ENCODE results near the gene IFTAP.
"Not testable (repeated sequence)": the region's sequence is repeated elsewhere in the genome, so short reads cannot be mapped to it uniquely, and the experiment has no call there.

The IFTAP gene

DNA sequence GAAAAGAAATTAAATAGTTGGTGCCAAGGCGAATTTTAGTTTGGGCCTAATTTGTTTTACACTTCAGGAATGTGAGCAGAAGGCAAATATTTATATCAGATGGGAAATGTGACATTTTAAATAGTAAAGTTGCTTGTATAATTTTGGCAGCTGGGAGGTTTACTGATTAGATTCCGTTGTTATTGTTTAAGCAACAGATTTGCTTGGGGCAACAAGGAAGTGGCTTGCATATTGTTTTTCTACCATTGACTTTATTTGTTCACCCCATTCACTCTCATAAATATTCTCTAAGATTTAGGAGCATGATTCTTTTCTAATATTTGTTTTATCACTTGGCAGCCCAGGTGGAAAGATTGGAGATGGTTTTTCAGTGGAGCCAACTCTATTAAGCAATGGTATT is 44.3 kb downstream of the IFTAP start:
- no peak for DNase-seq (ENCODE audit: low spot score)

DNA sequence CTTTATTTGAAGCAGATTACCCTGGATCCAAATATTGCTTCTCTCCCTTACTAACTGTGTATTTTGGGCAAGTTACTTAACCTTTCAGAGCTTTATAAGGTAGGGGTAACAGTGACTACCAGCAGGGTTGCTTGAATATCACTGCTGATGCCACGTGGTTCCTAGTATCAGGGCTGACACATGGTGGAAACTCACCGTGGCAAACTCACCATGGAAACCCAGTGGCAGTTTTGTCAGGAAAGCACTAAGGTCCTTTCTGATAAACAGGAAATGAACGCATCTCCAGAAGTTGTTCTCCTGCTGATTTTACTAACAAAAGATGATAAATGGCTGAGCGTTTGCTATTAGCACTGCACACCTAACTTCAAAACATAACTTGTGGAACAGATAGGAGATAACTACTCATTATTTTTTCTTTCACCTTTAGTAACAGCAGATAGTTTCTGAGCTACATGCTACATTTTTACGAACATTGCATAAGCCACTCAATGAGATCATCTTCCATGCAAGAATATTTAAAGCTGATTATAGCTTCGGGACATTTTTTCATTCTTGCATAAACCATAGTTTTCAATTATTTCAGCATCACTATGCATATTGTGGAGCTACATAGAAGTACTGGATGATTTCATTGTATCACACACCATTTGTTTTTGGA is 63.4 kb downstream of the IFTAP start:
- no peak for DNase-seq (ENCODE audit: low spot score)

DNA sequence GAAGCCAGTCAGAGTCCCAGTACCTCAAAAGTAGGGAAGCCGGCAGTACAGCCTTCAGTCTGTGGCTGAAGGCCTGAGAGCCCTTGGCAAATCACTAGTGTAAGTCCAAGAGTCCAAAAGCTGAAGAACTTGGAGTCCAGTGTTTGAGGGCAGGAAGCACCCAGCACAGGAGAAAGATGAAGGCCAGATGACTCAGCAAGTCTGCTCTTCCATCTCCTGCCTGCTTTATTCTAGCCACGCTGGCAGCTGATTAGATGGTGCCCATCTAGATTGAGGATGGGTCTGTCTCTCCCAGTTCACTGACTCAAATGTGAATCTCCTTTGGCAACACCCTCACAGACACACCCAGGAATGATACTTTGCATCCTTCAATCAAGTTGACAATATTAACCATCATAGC is 67.1 kb downstream of the IFTAP start:
- DNase-seq (ENCODE audit: low spot score) = not testable (repeated sequence)

DNA sequence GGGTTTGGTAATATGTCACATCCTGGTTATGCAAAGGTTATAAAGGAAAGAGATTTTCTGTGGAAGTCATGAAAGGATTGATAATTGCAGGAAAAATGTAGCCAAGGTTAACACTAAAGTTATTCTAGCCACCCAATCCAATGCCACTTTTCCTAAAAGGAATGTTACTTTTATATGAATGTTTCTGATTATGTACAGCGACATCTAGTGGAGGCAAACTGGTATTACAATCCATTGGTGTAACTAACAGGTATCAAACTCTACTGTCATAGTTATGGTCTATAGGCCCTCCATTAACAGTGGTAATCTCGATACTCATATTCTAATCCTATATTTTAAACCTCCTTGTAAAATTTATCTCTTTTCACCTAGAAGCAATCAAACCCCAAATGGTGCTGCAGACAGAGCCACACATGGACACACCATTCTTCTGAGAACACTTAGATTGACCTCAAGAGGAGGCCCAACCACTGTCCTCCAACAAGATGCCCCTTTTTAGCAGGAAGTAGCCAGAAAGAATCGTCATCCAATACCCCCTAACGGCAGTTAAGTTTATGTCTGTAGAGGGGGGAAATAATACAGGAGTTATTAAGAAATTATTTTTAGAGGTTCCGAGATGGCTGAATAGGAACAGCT is 78.6 kb downstream of the IFTAP start:
- DNase-seq (ENCODE audit: low spot score) = peak; percentile 35

DNA sequence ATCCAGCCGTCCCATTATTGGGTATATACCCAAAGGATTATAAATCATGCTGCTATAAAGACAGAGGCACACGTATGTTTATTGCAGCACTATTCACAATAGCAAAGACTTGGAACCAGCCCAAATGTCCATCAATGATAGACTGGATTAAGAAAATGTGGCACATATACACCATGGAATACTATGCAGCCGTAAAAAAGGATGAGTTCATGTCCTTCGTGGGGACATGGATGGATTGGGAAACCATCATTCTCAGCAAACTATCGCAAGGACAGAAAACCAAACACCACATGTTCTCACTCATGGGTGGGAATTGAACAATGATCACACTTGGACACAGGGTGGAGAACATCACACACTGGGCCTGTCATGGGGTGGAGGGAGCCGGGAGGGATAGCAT is 85.2 kb downstream of the IFTAP start:
- not testable (repeated sequence) for DNase-seq (ENCODE audit: low spot score)

DNA sequence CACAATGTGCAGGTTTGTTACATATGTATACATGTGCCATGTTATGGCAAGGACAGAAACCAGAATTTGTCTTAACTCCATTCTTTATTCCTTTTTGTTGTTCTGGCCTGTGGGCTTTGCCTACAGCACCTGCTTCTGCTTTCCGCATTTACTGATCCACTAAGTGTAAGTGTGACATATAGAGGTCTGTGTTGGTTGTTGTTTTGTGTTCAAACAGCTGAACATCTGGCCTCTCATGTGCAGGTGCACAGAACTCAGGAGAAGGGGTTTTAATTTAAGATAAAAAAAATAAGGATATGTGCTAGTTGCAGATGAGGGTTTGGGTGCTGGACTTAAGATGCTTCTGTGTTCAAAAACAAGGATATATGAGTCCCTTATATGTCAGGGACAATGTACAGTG is 89.5 kb downstream of the IFTAP start:
- DNase-seq (ENCODE audit: low spot score) = no peak

DNA sequence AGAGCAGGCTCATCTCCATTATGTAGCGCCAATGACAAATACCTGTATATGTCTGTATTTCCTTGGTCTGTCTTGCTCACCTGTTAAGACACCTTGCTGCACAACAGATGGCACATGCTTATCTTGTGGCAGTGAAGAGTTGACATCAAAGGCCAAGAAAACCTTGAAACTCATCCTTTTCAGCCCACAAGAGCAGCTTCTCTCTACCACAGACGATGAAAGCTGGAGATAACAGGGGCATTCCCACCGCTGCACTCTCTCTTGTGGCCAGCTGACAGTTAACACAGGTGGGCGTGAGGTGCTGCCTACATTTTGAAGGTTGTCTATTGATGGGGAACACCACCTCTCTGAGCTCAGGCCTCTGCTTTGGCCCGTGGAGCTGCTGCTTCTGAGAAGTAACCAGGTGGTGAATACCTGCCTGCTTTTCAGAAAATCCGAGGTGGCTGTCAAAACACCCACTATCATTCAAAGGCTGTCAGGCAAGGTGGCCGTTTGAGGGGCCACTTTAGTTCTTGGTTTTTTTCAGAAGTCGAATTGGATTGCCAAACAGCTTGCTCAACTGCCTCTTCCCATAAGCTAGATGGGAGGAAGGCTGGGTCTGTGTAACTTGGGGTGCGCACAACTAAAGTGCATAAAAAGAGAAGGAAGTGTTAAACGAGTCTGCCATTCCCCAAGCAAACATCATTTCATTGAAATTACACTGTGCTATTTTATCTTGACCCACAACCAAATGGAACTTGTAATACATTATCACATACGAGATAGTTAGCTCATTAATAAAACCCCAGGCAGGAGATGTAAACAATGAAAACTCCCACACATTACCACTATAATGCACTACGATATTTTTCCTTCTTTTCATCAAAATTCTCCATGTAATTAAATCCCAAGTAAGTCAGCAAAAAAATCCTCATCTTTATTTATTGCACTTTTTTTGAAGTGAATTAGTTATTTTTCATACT is 90.8 kb downstream of the IFTAP start:
- peak; percentile 44 for DNase-seq (ENCODE audit: low spot score)

DNA sequence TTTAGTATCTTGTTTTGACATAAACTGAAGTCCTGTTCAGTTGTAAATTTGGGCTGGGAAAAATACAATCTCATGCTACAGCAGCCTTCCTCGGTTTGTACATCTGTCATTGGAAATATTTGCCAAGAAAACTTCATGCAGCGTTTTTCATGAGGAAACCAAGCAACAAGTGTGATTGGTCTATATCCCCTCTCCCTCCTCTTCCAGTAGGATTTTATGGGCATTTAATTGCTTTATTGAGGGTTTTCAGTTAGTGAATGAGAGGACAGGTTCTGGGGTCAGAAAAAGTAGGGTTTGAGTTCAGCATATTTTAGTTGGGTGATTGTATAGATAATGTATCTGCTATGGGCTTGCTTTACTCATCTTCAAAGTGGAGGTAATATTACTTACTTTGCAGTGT is 93.8 kb downstream of the IFTAP start:
- DNase-seq (ENCODE audit: low spot score) = no peak

DNA sequence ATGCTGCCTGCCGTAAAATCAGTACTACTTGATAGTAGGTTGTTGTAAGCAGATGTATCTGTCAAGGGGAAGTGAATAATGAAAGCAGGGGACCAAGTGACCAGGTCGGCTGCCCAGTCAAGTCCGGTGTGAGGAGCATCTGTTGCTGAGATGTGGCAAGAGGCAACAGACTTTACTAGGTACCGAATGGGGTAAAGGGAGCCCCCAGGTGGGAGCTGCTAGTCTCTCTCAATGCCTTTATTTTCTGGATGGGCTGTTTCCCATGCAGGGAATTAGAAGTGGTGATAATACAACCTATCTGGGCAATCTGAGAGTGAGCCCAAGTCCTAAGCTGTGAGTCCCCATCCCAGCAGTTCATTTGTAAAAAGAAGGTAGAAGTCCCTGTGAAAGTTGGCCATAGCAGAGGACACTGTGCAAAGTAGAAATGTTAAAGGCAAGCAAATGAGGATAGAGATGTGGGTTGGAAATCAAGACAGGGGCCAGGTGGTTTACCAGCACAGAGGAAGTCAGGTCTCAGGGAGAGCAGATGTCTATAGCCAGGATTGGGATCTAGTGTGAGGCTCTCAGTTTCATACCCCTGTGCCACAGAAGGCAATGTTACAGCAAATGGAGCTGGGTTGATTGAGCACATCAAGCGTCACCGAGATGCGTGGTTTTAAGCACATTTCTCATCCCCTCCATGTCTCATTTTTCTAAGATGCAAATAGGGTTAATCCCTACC is 94.4 kb downstream of the IFTAP start:
- no peak for DNase-seq (ENCODE audit: low spot score)

DNA sequence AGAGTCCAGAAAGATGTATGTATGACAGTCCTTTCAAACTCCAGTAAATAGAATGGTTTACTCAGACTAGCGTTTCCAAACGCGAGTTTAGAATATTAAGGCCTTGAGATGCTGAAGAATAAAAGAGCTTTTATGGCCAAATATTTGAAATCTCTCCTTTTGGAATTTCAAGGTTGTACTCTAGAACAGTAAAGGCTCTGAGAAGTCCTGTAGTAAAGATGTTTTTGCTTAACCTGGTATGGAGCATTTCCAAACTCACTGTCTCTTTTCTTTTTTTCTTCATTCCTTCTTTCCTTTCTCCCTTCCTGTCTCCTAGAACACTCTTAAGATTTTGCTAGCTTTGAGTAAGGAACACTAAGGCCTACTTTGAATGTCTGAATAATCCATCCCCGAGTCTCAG is 95.1 kb downstream of the IFTAP start:
- DNase-seq (ENCODE audit: low spot score) = no peak

DNA sequence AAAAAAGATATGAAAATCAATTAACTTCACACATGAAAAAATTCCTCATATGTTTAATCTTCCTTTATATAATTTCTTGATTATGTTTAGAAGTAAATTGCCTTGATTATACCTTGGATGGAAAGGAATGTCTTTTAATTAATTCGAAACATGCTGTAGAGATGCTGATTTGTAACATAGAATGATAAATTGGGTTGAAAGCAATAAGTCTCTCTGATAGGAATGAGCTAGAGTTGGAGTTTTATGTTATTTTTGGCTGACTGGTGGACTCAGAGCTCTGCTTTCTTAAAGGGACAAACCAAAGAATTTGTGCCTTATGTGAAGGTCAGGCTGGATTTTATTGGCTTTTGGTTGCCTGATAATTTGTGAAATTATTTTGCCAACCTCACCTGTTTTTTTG is 98.4 kb downstream of the IFTAP start:
- DNase-seq (ENCODE audit: low spot score) = no peak

DNA sequence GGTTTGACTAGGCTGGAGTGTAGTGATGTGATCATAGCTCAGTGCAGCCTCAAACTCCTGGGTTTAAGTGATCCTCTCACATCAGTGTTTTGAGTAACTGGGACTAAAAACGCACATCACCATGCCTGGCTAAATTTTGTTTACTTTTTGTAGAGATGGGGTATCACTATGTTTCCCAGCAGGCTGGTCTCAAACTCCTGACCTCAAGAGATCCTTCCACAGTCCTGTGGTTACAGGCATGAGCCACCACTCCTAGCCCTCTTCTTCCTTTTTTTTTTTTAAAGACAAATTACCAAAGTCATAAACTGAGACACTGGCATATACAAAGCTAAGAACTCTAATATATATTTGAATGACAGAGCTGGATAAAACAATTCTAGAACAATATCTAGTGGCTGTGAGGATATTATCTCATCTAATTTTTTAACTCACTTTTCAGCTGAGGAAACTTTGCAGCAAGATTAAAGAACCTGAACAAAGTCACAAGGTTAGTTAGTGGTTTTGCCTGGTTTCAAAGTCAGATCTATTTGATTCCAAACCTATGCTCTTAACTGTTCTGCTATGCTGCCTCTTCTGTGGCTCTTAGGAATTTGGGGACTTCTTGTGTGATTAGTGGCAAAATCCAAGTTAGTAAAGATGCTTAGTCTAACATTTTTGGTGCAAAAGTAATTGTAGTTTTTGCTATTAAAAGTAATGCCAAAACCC is 99.0 kb downstream of the IFTAP start:
- no peak for DNase-seq (ENCODE audit: low spot score)

DNA sequence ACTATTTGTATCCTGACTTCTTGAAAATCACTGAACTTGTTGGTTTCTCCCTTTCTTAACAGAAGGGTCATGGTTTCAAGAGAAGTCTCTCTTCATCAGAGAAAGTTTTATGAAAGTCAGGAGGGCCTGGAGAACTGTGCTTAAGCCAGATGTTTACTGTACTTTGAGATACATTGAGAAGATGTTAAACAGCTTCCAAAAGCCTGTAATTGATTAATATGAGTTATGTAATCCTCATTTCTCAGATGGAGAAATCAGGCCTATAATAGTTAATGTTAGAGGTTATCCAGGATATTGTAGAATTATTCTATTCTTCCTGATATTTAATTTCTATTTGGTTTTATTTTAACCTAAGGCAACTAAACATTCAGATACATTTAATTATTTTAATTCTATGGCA is 100.8 kb downstream of the IFTAP start:
- no peak for DNase-seq (ENCODE audit: low spot score)

DNA sequence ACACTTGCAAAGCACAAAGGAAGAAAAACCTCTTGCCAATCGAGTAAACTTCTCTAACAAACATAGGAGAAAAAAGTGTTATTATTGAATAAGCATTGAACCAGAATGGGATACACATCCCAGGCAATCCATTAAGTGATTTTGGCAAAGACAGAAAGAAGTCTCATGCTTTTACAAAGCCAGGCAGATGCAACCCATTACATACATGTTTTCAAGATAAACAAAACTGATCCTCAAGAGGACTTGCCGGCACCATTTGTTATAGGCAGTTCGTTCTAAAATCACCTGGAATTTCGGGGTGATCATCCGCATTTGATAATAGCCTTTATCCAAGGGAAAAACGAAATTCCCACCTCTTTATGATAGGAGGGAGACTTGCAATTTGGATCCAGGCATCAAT is 101.3 kb downstream of the IFTAP start:
- no peak for DNase-seq (ENCODE audit: low spot score)

DNA sequence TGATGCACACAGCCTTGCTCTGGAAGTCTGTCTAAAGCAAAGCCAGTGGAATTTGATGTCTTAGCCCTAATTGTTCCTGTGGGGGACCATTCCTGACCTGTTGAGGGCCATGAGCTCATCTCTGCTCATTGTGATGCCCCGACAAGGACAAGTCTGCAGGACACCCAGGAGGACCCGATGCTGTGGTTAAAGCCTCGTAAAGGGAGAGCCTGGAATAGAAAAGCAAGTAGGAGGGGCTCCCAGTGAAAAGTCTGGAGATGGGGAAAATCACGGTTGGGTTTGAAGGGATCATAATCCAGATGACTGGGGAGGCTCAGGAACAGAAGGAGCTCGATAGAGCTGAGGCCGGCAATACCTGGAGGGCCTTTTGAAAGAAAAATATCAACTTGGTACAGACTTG is 102.2 kb downstream of the IFTAP start:
- no peak for DNase-seq (ENCODE audit: low spot score)

DNA sequence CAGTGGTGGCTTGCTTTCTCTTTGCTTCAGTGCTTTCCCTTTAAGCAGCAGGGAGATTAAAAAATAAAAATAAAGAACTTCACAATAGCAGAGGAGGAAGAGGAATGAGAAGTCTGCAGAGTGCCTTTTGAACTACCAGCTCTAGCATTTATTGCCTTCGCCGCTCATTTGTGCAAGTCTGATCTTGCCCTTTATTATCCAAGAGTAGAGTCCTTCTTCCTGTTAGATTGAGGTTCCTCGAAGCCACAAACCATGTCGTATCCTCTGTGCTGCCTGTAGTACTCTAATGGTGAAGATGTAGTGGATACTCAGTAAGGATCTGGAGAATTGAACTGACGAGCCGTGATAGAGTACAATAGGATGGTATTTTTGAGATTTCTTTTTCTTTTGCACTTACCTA is 105.0 kb downstream of the IFTAP start:
- DNase-seq (ENCODE audit: low spot score) = peak; percentile 28

DNA sequence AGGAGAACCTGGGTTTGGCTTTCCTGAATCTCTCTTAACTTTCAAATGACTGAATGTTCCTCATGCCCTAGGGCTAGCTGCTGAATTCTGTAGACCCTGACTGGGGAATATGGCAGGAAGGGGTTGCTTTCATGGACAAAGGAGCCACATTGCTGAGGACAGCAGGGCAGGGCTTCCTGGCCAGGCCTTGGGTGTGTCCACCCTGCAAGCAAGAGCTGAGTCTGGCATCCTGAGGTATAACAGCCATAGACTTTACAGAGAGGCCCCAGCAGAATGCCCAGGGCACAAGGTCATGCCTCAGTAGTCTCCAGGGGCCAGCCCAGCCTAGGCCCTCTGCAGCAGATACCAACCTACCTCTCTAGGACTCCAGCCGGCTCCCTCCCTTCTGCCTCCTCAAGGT is 105.9 kb downstream of the IFTAP start:
- no peak for DNase-seq (ENCODE audit: low spot score)

DNA sequence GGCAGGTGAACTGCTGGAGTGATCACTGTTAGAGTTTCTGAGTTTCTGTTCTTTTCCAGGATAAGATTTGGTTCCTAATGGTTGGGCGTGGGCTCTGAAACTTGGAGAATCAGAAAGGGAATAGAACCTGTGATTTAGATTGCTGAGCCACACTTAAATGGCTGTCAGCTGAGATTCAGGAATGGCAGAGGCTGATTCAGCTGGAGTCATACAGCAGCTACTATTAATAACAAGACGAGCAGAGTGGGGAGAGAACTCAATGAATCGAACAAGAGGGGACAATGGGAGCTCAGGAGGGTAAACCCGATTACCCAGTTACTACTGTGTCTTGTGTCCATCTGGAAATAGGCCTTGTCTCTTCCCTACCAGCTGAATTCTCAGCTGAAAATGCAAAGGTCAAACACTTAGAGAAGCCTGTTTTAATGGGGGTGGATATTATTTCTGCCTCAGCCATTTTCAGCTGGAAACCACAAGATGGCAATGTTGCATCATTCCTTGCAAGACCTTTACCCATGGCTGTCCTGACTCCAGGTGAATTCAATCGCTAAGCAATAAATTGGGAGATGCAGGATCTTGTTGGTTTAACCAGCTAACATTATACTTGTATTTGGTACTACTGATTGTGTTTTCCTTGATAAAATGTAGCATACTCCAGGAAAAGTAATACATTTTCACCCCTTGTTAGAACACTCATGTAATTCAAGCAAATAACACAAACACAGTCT is 108.2 kb downstream of the IFTAP start:
- DNase-seq (ENCODE audit: low spot score) = peak; percentile 75

DNA sequence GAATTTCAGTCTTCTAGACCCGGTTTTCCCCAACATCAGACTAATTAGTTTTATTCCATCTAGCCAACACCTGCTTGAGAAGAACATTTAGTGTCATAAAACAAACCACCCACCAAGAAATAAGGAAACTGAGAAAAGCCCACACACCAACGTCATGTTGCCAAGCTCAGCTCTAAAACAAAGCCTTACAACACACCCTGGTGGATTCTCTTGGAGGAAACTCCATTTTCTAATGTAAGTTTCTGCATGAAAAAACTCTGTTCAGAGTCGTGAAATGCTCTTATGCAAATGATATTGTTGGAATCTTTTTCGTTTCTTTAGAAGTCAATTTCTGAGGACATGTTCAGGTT is 108.7 kb downstream of the IFTAP start:
- no peak for DNase-seq (ENCODE audit: low spot score)

Measured in SW480 (cell line).